Neutrophil (primary cell): Measurements from ENCODE around the gene CPNE6.

ENCODE experiments used
- H3K27ac ChIP-seq: fragments of 200-600 bp; sonication (generic); 2 replicates; pipeline ENCODE4 v1.5.1; 2016; ENCODE audit warnings: mild to moderate bottlenecking, moderate library complexity
- H3K27me3 ChIP-seq: fragments of 200-600 bp; sonication (generic); 2 replicates; pipeline ENCODE4 v1.6.0; 2016; ENCODE audit warnings: mild to moderate bottlenecking
- H3K36me3 ChIP-seq: fragments of 200-600 bp; sonication (generic); 2 replicates; pipeline ENCODE4 v1.5.1; 2017
- H3K4me1 ChIP-seq, 2 experiments: fragments of 200-600 bp in 1 of 2; sonication (generic) in 1 of 2; 1 replicate in 1 of 2; 2 replicates in 1 of 2; pipeline versions ENCODE4 v1.5.1 to v1.6.1; 2013 to 2016; ENCODE audit warnings: low read depth in 1 of 2, low read length in 1 of 2, mild to moderate bottlenecking in 1 of 2, moderate library complexity in 1 of 2; ENCODE audit not compliant: control insufficient read depth in 1 of 2, insufficient read depth in 1 of 2
- H3K4me3 ChIP-seq, 2 experiments: fragments of 200-600 bp in 1 of 2; sonication (generic) in 1 of 2; 1 replicate in 1 of 2; 2 replicates in 1 of 2; pipeline ENCODE4 v1.5.1; 2013 to 2016; ENCODE audit warnings: low read depth in 1 of 2, low read length in 1 of 2, mild to moderate bottlenecking in 1 of 2, moderate library complexity in 1 of 2
- H3K9me3 ChIP-seq: fragments of 200-600 bp; sonication (generic); 2 replicates; pipeline ENCODE4 v1.5.1; 2016
- CTCF ChIP-seq: fragments of 200-600 bp; sonication (generic); IDR thresholded peaks from 2 replicates; pipeline ENCODE4 v1.5.1; 2016; ENCODE audit warnings: antibody characterized with exemption

Gene CPNE6

DNA sequence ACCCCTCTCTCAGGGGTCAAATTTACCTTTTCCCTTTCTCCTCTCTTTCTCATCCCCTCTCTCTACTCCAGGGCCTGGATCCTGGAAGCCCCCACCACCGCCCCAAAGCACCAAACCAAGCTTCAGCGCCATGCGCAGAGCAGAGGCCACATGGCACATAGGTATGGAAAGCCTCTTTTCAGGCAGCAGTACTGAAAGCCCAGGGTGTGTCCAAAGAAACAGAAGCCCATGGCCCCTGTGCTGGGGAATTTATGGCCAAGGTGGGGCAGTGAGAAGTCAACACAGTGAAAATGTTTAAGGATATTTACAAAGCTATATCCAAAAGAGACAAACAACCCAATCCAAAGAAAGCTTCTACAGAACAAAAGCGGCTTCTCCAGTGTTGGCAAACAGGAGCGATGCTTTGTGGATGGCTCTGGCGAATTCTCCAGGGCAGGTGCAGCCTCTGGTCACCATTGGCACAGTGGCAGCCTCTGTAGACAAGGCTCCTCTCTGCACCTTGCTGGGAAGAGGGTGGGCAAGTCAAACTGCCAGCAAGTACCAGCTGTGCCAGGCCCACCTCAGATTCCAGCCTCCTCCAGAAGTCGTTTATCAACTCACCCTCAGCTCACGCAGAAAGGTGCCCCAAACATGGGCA, 4.7 kb upstream of the CPNE6 start:
- H3K9me3 ChIP-seq, result no peaks in the 10 kb centered on the region
- H3K36me3 ChIP-seq, result no peaks in the 10 kb centered on the region
- no peak for TF ChIP-seq CTCF
- no peak overlapping the region for H3K27ac ChIP-seq
- H3K27me3 ChIP-seq, result no peaks in the 10 kb centered on the region
- no peak overlapping the region for H3K4me3 ChIP-seq
- H3K4me1 ChIP-seq, result peaks cover 21 to 24% of the 10 kb centered on the region in 2 experiments

DNA sequence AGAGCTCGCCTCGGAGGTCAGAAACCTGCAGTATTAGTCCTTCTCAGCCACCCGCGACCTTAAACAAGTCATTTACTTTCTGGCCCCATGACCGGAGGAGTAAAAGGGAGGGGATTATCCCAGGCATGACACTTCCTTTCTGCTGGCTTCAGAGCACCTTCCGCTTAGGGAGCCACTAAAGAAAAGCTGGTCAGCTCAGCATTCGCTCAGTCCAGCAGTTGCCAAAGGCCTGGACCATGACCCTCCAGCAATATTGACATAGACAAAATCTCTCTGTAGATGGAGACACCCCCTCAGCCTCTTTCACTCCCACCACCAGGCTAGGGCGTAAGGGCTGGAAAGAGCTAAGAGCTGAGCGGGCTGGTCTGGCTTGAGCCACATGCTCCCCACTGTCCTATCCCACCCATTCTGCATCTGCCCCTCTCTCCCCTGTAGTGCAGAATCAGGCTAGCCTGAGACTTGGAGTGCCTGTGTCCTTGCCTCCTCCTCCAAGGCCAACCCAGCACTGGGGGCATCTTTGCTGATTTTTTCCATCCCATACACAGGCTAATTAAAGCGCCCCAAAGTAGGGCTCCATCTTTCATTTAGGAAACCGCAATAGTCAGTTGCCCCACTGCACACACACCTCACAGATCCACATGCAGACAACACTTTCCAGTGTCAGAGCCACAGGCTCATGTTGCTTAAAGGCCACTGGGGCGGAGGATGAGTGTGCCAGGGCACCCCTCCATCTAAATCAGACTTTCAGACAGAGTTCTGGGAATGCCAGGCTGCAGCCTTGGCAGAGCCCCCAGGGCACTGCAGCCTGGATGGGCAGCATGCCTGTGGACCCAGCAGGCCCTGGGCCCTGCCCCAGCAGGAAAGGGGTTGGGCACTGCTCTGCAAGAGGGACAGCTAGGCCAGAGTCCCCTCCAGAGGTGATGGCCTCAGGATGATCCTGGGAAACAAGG, 4.0 kb upstream of the CPNE6 start:
- Histone ChIP-seq H3K9me3 (no peaks in the 10 kb centered on the region), H3K4me1 (peaks cover 24 to 27% of the 10 kb centered on the region in 2 experiments), H3K4me3 (no peak overlapping the region), H3K27ac (no peak overlapping the region), H3K36me3 (no peaks in the 10 kb centered on the region), H3K27me3 (no peaks in the 10 kb centered on the region)
- TF ChIP-seq CTCF, result no peak

- Histone ChIP-seq H3K36me3 (no peaks in the 10 kb centered on the region), H3K9me3 (no peaks in the 10 kb centered on the region), H3K4me3 (no peak overlapping the region), H3K27ac (no peak overlapping the region), H3K4me1 (peaks cover 24 to 27% of the 10 kb centered on the region in 2 experiments), H3K27me3 (no peaks in the 10 kb centered on the region)
- no peak for TF ChIP-seq CTCF
These were observed 2.5 kb upstream of the CPNE6 start for GRCh38 chr14:24068711-24069410.

- no peaks in the 10 kb centered on the region for H3K9me3 ChIP-seq
- TF ChIP-seq CTCF, result no peak
- no peaks in the 10 kb centered on the region for H3K27me3 ChIP-seq
- no peak overlapping the region for H3K27ac ChIP-seq
- H3K4me1 ChIP-seq, result peaks cover 24 to 27% of the 10 kb centered on the region in 2 experiments
- no peaks in the 10 kb centered on the region for H3K36me3 ChIP-seq
- no peak overlapping the region for H3K4me3 ChIP-seq
These were observed 2.0 kb upstream of the CPNE6 start for GRCh38 chr14:24069411-24069735.

GRCh38 chr14:24070285-24071143, 848 bp upstream of the CPNE6 start:
- no peak overlapping the region for H3K4me3 ChIP-seq
- no peak overlapping the region for H3K27ac ChIP-seq
- H3K9me3 ChIP-seq, result no peaks in the 10 kb centered on the region
- H3K36me3 ChIP-seq, result no peaks in the 10 kb centered on the region
- no peaks in the 10 kb centered on the region for H3K27me3 ChIP-seq
- TF ChIP-seq CTCF, result no peak
- H3K4me1 ChIP-seq, result peaks cover 24 to 27% of the 10 kb centered on the region in 2 experiments
